B cell (primary cell): ENCODE results near the gene MBP. TPM values are rescaled to one million over a fixed set of nuclear protein-coding genes. Genes with fewer than 3 reads are reported as not detected.
A peak's percentile ranks its signal among the peaks of the same experiment; 100 is the strongest.

Experiments
- ATAC-seq: fragments of 200-7000 bp; cut with Tn5 transposase; one replicate; pipeline ENCODE4 v1.10.0; 2021; ENCODE audit warnings: low read depth, mild to moderate bottlenecking, moderate number of reproducible peaks, moderate library complexity
- CTCF ChIA-PET: fragments of 350-600 bp; sonication (Branson Sonifier 250); formaldehyde crosslinking; loops from one replicate; lab custom pipeline; 2021; ENCODE audit warnings: antibody characterized with exemption, inconsistent platforms; lab: Charles Lee
- POLR2A ChIA-PET: fragments of 350-600 bp; sonication (Branson Sonifier 250); formaldehyde crosslinking; loops from one replicate; lab custom pipeline; 2021; ENCODE audit warnings: antibody characterized with exemption; lab: Charles Lee
- DNase-seq: peaks from one replicate; pipeline ENCODE4 v3.0.0; 2013
- H2AFZ ChIP-seq: 2 replicates; pipeline ENCODE4 v1.6.1; 2012; ENCODE audit warnings: mild to moderate bottlenecking, low read depth, low read length; ENCODE audit not compliant: insufficient read depth, poor library complexity, severe bottlenecking
- H3K27ac ChIP-seq, 2 donors: 1 replicate in 1 of 2; 2 replicates in 1 of 2; pipeline ENCODE4 v1.5.1; 2012 to 2013; ENCODE audit warnings: low read length in 2 of 2, mild to moderate bottlenecking in 2 of 2, moderate library complexity in 1 of 2
- H3K27me3 ChIP-seq, 4 experiments: fragments of 200-600 bp in 1 of 4; sonication (generic) in 1 of 4; replicated peaks in 1 of 4; 1 replicate in 2 of 4; 2 replicates in 2 of 4; pipeline versions ENCODE4 v1.6.1 to v1.7.0; 2013 to 2016; ENCODE audit warnings: low read length in 3 of 4, mild to moderate bottlenecking in 2 of 4, mixed read lengths in 1 of 4, moderate library complexity in 1 of 4; ENCODE audit not compliant: insufficient read depth in 4 of 4, control insufficient read depth in 3 of 4; ENCODE audit errors: control extremely low read depth in 1 of 4
- H3K36me3 ChIP-seq, 2 experiments: replicated peaks in 1 of 2; 1 replicate in 1 of 2; 2 replicates in 1 of 2; pipeline versions ENCODE4 v1.6.1 to v1.7.1; 2013; ENCODE audit warnings: low read length in 1 of 2; ENCODE audit not compliant: insufficient read depth in 2 of 2, control insufficient read depth in 1 of 2; ENCODE audit errors: control extremely low read depth in 1 of 2, extremely low read depth in 1 of 2
- H3K4me1 ChIP-seq, 2 donors: fragments of 200-600 bp in 1 of 2; sonication (generic) in 1 of 2; 1 replicate in 1 of 2; 2 replicates in 1 of 2; pipeline versions ENCODE4 v1.5.1 to v1.6.1; 2013 to 2017; ENCODE audit warnings: low read length in 2 of 2; ENCODE audit not compliant: control insufficient read depth in 2 of 2, insufficient read depth in 2 of 2
- H3K4me2 ChIP-seq: replicated peaks from 2 replicates; pipeline ENCODE3; 2012; ENCODE audit warnings: mild to moderate bottlenecking, low read depth, low read length; ENCODE audit not compliant: poor library complexity, severe bottlenecking
- H3K4me3 ChIP-seq, 5 experiments: fragments of 200-600 bp in 1 of 5; sonication (generic) in 1 of 5; 1 replicate in 3 of 5; 2 replicates in 2 of 5; pipeline versions ENCODE4 v1.5.1 to v1.7.0; 2011 to 2016; ENCODE audit warnings: low read length in 4 of 5, mild to moderate bottlenecking in 4 of 5, low read depth in 2 of 5, control low read depth in 1 of 5, moderate library complexity in 1 of 5; ENCODE audit not compliant: insufficient read depth in 1 of 5; ENCODE audit errors: control extremely low read depth in 1 of 5, extremely low read depth in 1 of 5
- H3K79me2 ChIP-seq: fragments of 200-600 bp; sonication (generic); one replicate; pipeline ENCODE4 v1.6.0; 2016; ENCODE audit warnings: low read length; ENCODE audit not compliant: control insufficient read depth, insufficient read depth
- H3K9ac ChIP-seq: fragments of 200-600 bp; sonication (generic); 2 replicates; pipeline ENCODE4 v1.6.1; 2017; ENCODE audit warnings: mild to moderate bottlenecking, low read length, moderate library complexity
- H3K9me3 ChIP-seq, 3 donors: one replicate each; pipeline versions ENCODE4 v1.6.1 to v1.7.1; 2013; ENCODE audit warnings: low read length in 2 of 3; ENCODE audit not compliant: control insufficient read depth in 2 of 3, insufficient read depth in 1 of 3; ENCODE audit errors: control extremely low read depth in 1 of 3
- H4K20me1 ChIP-seq: 2 replicates; pipeline ENCODE4 v1.6.0; 2012; ENCODE audit warnings: mild to moderate bottlenecking, low read length; ENCODE audit not compliant: insufficient read depth, control insufficient read depth, poor library complexity, severe bottlenecking
- H3K27ac Mint-ChIP-seq: one replicate; pipeline ENCODE4 v1.8.0; 2021; ENCODE audit warnings: mixed read lengths
- H3K27me3 Mint-ChIP-seq: one replicate; pipeline ENCODE4 v1.8.0; 2021; ENCODE audit warnings: mixed read lengths
- H3K4me1 Mint-ChIP-seq: one replicate; pipeline ENCODE4 v1.8.0; 2021; ENCODE audit warnings: mixed read lengths
- H3K4me3 Mint-ChIP-seq: one replicate; pipeline ENCODE4 v1.8.0; 2021; ENCODE audit warnings: mixed read lengths
- H3K9me3 Mint-ChIP-seq: one replicate; pipeline ENCODE4 v1.8.0; 2022; ENCODE audit warnings: mixed read lengths; ENCODE audit not compliant: insufficient read depth
- CTCF ChIP-seq: fragments of 200-600 bp; IDR thresholded peaks from one replicate; pipeline ENCODE4 v1.8.0; 2022; ENCODE audit warnings: antibody characterized with exemption, mild to moderate bottlenecking
- EZH2 ChIP-seq: IDR thresholded peaks from 2 replicates; pipeline ENCODE4 v1.6.1; 2012; ENCODE audit warnings: borderline replicate concordance, low read depth, mild to moderate bottlenecking, moderate library complexity, low read length; ENCODE audit not compliant: insufficient read depth, poor library complexity, severe bottlenecking
- WGBS: methylation state at CpG from one replicate; pipeline ENCODE4 v1.1.5; 2013; ENCODE audit warnings: missing lambda C conversion rate; ENCODE audit not compliant: insufficient coverage; 5-methylcytosine and 5-hydroxymethylcytosine counted together
- intact Hi-C: fragments of 100-400 bp; cut with micrococcal nuclease; formaldehyde crosslinking; loops from one replicate; pipeline ENCODE4 v1.10.0; 2022
- polyA plus RNA-seq: library from polyadenylated mRNA; depleted of rRNA; stranded (reverse); fragments of >200 nt; gene quantifications from 2 replicates; pipeline ENCODE4 v1.2.3, GENCODE V29; 2012
- total RNA-seq, 2 donors: library from RNA; stranded (reverse); fragments of 120-200 nt in 1 of 2; gene quantifications; 1 replicate in 1 of 2; 2 replicates in 1 of 2; pipeline versions ENCODE4 v1.2.3 to v1.2.4, GENCODE V29; 2013 to 2022

Gene MBP
- total and polyA plus RNA-seq, 2 donors (not counting 1 experiment from before 2014, with no cell fraction given) = 30.1 to 192 TPM

GRCh38 chr18:77044866-77045664 lies 87.5 kb downstream of the MBP start:
- no peaks in the 10 kb centered on the region for H3K27me3 Mint-ChIP-seq
- POLR2A ChIA-PET = no interaction called here
- WGBS = 62% methylated on average over 11 of the region's 14 CpGs

More at GRCh38 chr18:77044866-77045664, 87.5 kb downstream of the MBP start:
- intact Hi-C loops = no loop called here
- H3K4me1 ChIP-seq = peaks cover 11 to 17% of the 10 kb centered on the region in 2 donors
- CTCF ChIA-PET = interaction anchor here (1.1 kb wide), 1 partner anchor 44 kb away, joined by 6 read pairs; no protein-coding TSS in a partner anchor
- peak overlapping the region; percentile 29 for H3K4me2 ChIP-seq
- peak overlapping the region; percentile 69 for H3K27ac Mint-ChIP-seq
- no peaks in the 10 kb centered on the region for H3K9me3 Mint-ChIP-seq
- H3K36me3 ChIP-seq = peaks cover 0 to 21% of the 10 kb centered on the region in 2 experiments
- H3K9ac ChIP-seq = no peak overlapping the region
- no peak for DNase-seq
- no peak overlapping the region for H3K27ac ChIP-seq
- H3K79me2 ChIP-seq = peaks cover 41% of the 10 kb centered on the region
- H4K20me1 ChIP-seq = peaks cover 11% of the 10 kb centered on the region
- no peak for TF ChIP-seq CTCF
- TF ChIP-seq EZH2 = no peak
- no peak overlapping the region for H2AFZ ChIP-seq
- no peaks in the 10 kb centered on the region for H3K27me3 ChIP-seq
- H3K4me3 Mint-ChIP-seq = peak overlapping the region; percentile 4
- H3K4me3 ChIP-seq = no peak overlapping the region
- peak; percentile 63 for ATAC-seq
- peaks cover 0 to 8% (median 0%) of the 10 kb centered on the region in 3 donors for H3K9me3 ChIP-seq
- H3K4me1 Mint-ChIP-seq = peaks cover 42% of the 10 kb centered on the region
